GM21825 (cell line): ENCODE data around the gene BCAP31.
"Not testable (repeated sequence)": the region's sequence is repeated elsewhere in the genome, so short reads cannot be mapped to it uniquely, and the experiment has no call there.

Source experiments
- ATAC-seq: cut with Tn5 transposase; IDR thresholded peaks from one replicate; pipeline ENCODE4 v1.9.1; 2021; ENCODE audit warnings: mild to moderate bottlenecking, moderate library complexity; ENCODE audit not compliant: unreplicated experiment

BCAP31 gene

DNA sequence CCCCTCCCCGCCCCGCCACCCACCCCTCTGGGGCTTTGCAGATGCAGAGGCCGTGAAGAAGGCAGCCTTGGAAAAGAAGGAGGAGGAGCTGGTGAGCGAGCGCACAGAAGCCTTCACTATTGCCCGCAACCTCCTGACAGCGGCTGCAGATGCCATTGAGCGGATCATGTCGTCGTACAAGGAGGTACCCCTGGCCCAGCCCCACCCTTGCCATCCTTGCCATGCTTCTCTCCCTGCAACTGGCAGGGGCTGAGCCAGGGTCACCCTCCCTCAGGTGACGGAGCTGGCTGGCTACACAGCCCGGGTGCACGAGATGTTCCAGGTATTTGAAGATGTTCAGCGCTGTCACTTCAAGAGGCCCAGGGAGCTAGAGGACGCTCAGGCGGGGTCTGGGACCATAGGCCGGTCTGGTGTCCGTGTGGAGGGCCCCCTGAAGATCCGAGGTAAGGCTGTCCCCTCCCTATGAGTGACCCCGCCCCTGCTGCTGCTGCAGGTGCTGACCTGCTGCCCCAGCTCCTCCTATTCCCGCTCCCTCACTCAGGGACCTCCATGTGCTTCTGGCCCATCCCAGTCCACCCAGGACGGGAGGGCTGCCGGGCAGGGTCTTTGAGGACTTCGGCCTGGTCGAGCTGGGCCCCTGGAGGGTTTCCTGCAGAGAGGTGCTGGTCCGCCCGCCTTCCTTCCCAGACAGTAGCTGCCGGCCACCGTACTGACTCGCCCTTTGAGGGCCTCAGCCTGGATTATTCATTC is 12.1 kb upstream of the BCAP31 start:
- no peak for ATAC-seq

DNA sequence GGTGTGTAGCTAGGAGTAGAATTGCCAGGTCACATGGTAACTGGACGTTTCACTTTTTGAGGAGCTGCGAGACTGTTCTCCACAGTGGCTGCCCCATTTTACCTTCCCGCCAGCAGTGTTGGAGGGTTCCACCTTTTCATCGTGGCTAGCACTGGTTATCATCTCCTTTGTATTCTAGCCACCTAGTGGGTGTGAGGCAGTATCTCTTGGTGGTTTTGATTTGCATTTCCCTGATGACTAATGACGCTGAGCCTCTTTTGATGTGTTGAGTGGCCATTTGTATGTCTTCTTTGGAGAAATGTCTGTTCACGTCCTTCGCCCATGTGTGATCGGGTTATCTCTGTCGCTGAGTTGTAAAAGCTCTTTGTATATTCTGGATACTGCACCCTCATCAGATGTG is 11.1 kb upstream of the BCAP31 start:
- no peak for ATAC-seq

DNA sequence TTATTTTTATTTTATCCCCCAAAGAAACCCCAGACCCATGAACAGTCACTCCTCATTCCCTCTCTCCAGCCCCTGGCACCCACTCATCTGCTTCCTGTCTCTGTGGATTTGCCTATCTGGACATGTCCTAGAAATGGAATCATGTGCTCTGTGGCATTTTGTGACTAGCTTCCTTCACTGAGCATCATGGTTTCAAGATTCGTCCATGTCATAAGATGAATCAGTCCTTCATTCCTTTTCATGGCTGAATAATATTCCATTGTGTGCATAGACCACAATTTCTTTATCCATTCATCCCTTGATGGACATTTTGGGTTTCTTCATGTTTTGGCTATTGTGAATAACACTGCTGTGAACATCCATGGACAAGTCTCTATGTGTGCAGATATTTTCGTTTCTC is 10.7 kb upstream of the BCAP31 start:
- no peak for ATAC-seq

DNA sequence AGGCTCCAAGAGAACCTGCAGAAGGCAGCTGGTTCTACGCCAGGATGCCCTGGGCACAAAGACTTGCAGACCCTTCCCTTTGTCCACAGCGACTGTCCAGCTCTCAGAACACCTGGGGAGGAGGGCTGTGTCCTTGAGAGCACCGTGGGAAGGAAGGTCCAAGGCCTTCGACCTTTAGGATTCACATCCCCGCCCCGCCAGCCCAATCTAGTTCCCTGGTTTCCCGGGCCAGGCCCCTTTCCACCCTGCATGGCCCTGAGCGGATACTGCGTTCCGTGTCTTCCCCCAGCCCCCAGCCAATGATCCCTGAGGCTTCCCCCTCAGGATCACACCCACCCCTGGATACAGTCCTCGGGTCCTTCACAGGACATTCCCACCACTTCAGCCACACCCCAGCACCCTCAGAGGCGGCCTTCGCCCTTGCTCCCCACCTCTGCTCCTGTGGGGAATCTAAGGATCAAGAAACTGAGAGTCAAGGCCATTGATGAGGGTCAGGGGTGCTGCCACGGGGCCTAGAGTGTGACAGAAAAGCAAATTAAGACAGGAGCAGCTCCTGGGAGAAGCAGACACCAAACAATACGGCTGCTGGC is 9.6 kb upstream of the BCAP31 start:
- no peak for ATAC-seq

DNA sequence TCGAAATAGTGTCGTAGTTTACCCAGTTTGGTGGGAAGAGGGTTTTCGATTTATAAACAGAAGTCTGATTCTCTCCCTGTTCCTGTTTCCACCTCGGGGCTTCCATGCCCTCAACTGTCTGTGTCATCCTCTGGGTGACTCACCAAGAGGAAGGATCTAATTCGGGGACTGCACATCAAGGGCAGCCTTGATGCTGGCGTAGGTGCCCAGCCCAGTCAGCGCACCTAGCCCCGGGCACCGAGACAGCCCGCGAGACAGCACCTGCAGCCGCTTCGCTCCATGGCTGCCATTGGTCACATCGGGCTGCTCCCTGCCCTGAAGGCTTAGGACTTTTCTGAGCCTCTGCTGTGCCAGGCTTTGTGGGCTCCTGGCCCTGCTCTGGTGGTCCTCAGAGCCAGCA is 8.2 kb upstream of the BCAP31 start:
- no peak for ATAC-seq

DNA sequence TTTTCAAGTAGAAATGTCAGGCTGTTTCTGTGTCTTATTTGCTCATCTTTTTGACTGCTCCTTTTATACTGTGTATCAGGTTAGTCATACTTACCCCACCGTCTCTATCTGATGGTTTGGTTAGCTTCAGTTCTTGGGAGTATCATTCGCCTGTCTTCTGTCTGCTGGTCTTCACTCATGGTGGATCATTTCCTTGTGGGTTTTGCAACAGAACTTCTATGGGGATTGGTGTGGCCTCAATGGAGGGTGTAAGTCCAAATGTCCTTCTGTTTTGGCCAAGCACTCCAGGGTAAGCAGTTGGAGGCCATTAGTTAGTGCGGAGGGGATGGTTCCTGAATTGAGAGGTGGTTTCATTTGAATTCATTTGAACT is 7.6 kb upstream of the BCAP31 start:
- ATAC-seq, result no peak

DNA sequence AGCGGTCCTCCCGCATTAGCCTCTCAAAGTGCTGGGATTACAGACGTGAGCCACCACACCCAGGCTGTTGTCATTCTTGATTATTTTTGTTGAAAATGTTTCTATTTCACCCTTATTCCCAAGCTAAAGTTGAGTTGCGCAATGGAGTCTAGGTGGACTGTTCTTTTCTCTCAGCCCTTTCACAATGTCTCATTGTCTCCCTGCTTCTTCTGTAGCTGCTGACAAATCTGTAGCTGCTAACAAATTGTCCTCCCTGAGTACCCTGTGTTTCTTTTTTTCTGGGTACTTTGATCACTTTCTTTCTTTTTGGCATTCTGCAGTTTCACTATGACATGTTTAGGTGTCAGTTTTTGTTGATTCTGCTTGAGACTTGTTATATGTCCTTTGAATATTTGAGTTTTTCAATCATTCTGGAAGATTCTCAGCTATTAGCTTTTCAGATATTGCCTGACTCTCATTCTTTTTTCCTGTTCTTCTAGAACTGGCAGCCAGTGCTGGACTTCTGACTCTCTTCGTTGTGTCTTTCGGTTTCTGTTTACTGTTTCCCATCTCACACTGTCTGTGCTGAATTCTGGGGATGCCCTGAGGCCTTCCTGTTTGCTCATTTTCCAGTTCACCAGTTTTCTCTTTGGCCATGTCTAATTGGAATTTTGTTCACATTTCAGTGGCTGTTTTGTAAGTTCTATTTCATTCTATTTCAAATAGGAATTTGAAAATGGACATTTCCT is 7.1 kb upstream of the BCAP31 start:
- no peak for ATAC-seq

DNA sequence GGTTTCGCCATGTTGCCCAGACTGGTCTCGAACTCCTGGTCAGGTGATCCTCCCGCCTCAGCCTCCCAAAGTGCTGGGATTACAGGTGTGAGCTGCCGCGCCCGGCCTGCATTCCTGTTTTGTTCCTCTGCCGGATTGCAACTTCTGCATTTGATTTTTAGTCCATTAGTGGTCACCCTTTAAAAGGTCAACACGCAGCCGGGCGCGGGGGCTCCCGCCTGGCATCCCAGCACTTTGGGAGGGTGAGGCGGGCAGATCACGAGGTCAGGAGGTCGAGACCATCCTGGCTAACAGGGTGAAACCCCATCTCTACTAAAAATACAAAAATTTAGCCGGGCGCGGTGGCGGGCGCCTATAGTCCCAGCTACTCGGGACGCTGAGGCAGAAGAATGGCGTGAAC is 5.9 kb upstream of the BCAP31 start:
- ATAC-seq, result not testable (repeated sequence)

DNA sequence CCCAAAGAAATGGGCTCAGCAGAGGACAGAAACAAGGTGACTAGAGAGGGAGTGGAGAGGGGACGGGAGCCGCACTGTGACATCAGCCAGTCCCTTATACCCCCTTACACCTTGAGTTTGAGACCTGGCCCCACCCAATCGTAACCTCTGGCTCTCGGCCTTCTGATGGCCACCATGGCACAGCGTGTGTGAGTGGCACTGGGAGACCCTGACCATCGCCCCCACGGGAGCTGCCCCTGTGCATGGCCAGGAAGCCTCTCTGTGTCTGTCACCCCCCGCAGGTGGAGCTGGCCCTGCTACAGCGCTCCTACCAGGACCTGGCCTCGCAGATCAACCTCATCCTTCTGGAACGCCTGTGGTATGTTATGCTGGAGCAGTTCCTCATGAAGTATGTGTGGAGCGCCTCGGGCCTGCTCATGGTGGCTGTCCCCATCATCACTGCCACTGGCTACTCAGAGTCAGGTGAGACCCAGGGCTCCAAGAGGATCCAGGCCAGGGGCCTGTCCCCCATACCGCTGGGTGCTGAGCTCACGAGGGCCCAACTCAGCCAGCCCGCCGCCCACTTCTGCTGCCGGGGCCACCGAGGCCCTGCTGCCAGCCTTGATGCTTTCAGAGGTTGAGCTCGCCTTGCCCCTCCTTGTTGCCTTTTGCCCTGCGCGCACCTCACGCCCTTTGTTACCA is 4.9 kb upstream of the BCAP31 start:
- no peak for ATAC-seq

DNA sequence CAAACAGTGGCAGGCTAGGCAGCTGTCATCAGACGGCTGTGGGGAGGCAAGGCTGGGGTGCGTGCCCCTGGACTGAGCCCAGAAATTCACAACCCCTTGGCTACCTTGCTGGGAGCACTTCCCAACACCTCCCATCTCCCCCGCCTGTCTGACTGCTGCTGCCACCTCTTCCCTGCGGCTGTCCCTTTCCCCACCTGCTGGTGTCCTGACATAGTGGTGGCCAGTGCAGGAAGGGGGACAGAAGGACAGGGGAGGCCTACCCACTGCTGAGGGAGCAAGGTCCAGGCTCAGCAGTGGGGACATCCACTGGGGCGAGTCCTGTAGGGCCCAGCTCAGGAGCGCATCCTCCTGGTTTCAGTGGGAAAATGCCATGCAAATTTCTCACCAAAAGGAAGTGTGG is 3.9 kb upstream of the BCAP31 start:
- ATAC-seq, result no peak

DNA sequence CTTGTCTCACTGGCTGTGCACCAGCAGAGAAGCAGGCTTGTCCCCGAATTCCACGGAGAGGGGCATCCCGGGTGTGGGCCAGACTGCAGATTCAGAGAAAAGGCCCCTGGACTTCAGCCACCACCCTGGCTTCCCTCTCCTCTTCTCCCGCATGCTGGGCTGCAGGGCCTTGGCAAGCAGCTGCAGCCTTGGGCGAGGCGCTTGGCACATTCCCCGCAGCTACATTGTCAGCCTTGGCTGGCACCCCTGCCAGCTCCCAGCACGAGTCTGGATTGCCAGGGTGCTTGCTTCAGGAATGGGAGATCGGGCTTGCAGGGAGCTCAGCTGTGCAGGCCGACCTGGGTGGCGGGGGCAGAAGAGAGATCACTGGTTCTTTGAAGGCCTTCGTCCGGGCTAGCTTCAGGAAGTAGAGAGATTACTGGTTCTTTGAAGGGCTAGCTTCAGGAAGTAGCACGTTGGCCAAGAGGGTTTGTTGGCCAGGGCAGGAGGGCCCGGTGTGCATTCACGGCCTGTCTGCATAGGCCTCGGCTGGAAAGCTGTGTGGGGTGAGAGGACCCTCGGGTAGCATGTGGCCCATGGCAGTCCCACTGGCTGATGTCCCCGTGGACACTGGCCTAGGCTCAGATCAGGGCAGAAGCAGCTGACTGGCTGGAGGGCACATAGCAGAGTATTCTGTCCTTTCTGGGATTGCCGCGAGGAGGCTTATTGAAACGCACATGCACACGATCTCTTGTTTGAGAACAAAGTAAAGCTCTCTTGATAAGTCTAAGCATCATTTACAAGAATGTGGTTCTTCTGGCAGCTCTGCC is 3.1 kb upstream of the BCAP31 start:
- ATAC-seq, result no peak

DNA sequence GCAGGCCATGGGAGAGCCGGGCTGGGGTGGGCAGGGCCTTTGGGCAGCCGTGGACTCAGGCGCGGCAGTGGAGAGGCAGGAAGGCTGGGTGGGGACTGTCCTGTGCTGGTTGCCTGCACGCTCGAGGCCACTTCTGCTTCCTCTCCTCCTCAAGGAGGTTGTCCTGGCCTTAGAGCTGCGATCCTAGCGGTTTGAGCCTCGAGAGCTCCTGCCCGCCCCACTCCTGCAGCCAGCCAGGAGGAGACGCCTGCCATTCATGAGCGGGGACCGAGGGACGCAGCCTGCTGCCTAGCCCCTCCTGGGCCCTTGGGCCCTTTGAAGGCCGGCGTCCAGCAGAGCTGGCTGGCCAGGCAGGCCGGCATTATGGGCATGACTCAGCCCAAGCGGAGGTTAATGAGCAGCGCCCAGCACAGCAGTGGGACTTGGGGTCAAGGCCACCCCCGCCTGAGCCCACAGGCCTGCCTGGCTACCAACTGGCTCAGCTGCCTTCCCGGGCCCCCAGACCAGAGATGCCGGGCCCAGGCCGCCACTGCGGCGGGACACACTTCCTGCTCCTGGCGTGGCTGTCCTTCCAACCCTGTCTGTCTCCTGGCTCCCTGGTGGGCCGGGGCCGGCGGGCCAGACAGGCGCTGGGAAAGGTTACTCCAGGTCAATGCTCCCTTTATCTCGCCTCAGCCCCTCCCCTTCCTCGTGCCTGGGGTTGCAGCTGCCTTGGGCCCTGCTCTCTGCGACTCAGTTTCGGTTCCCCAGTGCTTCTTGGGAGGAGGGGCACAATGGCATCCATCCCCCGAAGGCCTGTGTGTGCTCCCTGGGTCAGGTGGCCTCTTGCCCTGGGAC is 2.3 kb upstream of the BCAP31 start:
- peak; percentile 45 for ATAC-seq

DNA sequence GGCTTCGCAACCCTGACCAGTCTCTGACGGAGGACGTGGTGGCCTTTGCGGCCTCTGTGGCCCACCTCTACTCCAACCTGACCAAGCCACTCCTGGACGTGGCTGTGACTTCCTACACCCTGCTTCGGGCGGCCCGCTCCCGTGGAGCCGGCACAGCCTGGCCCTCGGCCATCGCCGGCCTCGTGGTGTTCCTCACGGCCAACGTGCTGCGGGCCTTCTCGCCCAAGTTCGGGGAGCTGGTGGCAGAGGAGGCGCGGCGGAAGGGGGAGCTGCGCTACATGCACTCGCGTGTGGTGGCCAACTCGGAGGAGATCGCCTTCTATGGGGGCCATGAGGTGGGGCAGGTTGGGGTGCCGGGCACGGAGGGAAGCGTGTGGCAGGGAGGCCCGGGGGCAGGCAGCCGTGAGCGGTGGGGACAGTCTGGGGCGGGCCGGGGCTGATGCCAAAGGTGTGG is 1.7 kb upstream of the BCAP31 start:
- no peak for ATAC-seq

DNA sequence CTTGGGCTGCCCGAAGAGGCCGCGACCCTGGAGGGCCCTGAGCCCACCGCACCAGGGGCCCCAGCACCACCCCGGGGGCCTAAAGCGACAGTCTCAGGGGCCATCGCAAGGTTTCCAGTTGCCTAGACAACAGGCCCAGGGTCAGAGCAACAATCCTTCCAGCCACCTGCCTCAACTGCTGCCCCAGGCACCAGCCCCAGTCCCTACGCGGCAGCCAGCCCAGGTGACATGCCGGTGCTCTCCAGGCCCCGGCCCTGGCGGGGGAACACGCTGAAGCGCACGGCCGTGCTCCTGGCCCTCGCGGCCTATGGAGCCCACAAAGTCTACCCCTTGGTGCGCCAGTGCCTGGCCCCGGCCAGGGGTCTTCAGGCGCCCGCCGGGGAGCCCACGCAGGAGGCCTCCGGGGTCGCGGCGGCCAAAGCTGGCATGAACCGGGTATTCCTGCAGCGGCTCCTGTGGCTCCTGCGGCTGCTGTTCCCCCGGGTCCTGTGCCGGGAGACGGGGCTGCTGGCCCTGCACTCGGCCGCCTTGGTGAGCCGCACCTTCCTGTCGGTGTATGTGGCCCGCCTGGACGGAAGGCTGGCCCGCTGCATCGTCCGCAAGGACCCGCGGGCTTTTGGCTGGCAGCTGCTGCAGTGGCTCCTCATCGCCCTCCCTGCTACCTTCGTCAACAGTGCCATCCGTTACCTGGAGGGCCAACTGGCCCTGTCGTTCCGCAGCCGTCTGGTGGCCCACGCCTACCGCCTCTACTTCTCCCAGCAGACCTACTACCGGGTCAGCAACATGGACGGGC is 1.0 kb upstream of the BCAP31 start:
- ATAC-seq, result peak; percentile 5

DNA sequence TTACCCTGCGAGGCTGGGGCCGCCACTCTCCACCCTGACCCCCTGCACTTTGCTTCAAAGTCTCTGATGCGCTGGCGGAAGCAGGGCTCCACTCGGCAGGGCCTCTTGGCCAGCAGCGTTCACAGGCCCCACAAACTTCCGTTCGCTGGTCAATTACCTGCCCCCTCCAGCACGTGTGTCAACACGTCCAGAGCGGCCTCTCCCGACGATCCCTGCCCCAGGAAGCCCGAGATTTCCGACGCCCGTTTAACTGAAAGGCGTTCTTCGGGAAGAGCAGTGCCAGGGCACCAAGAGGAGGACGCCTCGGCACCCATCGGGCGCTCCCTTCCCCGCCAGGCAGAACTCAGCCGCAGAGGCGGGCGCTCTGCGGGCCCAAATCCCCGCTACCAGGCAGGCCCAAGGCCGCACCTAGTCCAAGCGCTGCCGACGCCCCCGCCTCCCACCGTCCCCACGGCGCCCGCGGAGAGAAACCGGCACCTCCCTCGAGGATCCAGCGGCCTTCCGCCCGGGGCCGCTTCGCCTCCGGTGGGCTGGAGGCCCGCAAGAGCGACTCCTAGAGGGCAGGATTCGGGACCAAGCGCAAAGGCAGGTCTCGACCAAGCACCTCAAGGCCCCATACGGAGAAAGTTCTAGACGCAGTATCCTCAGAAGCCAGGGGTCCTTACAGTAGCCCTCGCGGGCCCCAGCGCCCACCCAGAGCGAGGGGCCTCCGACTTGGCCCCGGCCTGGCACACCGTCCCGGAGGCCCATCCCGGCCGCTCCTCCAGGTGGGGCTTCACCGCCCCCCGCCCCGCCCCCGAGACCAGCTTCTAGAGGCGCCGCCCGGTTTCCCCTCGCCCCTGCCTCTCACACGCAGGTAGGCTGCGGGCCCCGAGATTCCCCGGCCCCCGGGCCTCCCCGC is 586 bp downstream of the BCAP31 start:
- ATAC-seq, result peak; percentile 31

DNA sequence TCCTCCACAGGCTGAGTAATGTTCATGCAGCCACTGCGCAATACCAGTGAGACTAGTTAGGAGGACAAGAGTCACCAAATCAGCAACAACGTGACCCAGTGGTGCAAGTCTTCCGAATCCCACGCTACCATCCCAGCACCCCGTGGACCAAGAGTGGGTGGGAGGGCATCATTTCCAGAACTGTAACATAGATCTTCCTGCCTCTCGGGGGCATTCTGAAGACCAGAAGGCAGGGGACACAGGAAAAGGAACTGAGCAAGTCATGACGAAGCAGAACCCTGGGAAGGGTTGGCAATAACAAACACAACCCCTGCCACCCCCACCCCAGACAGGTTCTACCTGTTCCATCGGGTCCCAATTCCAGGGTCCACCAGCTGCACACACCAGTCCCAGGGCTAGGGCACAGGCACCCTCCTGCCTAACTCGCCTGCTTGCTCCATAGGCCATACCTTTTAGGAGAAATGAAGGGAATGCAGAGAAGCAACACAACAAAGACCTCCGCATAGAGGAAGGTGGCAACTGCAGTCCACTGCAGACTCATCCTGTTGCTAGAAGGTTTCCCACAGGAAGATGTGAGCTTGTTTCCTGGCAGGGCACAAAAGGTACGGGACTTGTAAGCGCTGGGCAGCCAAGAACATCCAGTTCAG is 1.4 kb downstream of the BCAP31 start:
- no peak for ATAC-seq

DNA sequence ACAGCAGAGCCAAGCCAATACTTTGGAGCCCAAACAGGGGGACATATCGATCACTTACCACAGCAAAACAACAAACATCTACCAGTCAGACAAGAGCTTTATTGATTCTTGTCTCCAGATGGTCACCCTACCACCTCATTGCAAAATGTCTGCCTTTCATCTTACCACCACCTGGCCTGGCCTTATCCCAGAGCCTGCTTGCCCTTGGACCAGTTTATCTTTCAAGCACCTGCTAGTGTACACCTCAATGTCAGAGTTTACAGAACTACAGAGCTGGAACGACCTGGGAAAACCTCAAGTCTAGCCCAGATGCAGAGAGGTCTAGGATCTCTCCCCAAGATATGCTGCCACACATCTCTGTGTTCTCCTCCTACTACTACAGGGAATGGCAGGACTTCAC is 4.5 kb downstream of the BCAP31 start:
- ATAC-seq, result no peak

DNA sequence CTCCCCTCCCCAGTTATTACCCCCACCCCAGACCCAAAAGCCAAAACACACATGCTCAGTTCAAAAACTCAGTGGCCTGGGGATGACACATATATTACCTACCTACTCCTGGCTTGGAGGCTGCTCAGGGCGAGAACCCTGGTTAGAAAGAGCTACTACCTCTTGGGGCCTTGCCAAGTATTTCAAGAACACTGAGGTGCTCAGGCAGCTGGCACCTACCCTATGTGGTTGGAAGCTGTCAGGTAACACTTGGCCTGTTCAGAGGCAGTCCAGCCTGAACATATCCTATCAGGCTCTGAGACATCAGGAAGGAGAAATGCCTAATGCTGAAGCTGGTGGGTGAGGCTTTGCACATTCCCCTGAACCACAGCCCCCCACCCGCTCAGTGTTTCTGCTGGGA is 4.9 kb downstream of the BCAP31 start:
- no peak for ATAC-seq
